Nephron progenitor cell (in vitro differentiated cells): ENCODE measurements around the gene LDAH.

Experiments used
- DNase-seq: peaks from one replicate; pipeline ENCODE4 v3.0.0; 2021
- H3K27ac Mint-ChIP-seq: 2 replicates; pipeline ENCODE4 v1.8.0; 2021; ENCODE audit warnings: mild to moderate bottlenecking, moderate library complexity, mixed read lengths
- H3K27me3 Mint-ChIP-seq: 2 replicates; pipeline ENCODE4 v1.8.0; 2021; ENCODE audit warnings: mild to moderate bottlenecking, low read depth, mixed read lengths; ENCODE audit not compliant: poor library complexity
- H3K36me3 Mint-ChIP-seq: 2 replicates; pipeline ENCODE4 v1.8.0; 2021; ENCODE audit warnings: low read depth, mixed read lengths
- H3K4me1 Mint-ChIP-seq: 2 replicates; pipeline ENCODE4 v1.8.0; 2021; ENCODE audit warnings: mixed read lengths
- H3K4me3 Mint-ChIP-seq: 2 replicates; pipeline ENCODE4 v1.8.0; 2021; ENCODE audit warnings: mild to moderate bottlenecking, moderate library complexity, mixed read lengths
- H3K9me3 Mint-ChIP-seq: 2 replicates; pipeline ENCODE4 v1.8.0; 2021; ENCODE audit warnings: mild to moderate bottlenecking, moderate library complexity, mixed read lengths
- CTCF ChIP-seq: fragments of 200-600 bp; sonication (generic); IDR thresholded peaks from 2 replicates; pipeline ENCODE4 v1.5.0; 2021; ENCODE audit warnings: antibody characterized with exemption

LDAH gene

GRCh38 chr2:20844246-20844645 lies 21.3 kb upstream of the LDAH start:
- no peaks in the 10 kb centered on the region for H3K4me1 Mint-ChIP-seq
- no peak for TF ChIP-seq CTCF
- H3K4me3 Mint-ChIP-seq: no peak overlapping the region
- H3K27me3 Mint-ChIP-seq: peaks cover 89% of the 10 kb centered on the region
- H3K27ac Mint-ChIP-seq: no peak overlapping the region
- peaks cover 1% of the 10 kb centered on the region for H3K9me3 Mint-ChIP-seq
- H3K36me3 Mint-ChIP-seq: no peaks in the 10 kb centered on the region
- DNase-seq: no peak

- no peak overlapping the region for H3K4me3 Mint-ChIP-seq
- TF ChIP-seq CTCF: no peak
- H3K4me1 Mint-ChIP-seq: no peaks in the 10 kb centered on the region
- peaks cover 73% of the 10 kb centered on the region for H3K27me3 Mint-ChIP-seq
- H3K36me3 Mint-ChIP-seq: no peaks in the 10 kb centered on the region
- DNase-seq: no peak
- no peak overlapping the region for H3K27ac Mint-ChIP-seq
- H3K9me3 Mint-ChIP-seq: peaks cover 4% of the 10 kb centered on the region
Measured at GRCh38 chr2:20839052-20839451, 16.2 kb upstream of the LDAH start.

- peaks cover 71% of the 10 kb centered on the region for H3K27me3 Mint-ChIP-seq
Measured at GRCh38 chr2:20838016-20838415, 15.1 kb upstream of the LDAH start.

GRCh38 chr2:20836521-20836920 lies 13.6 kb upstream of the LDAH start:
- Mint-ChIP-seq H3K36me3 (no peaks in the 10 kb centered on the region), H3K9me3 (peaks cover 4% of the 10 kb centered on the region), H3K4me1 (no peaks in the 10 kb centered on the region), H3K27me3 (peaks cover 65% of the 10 kb centered on the region), H3K27ac (no peak overlapping the region), H3K4me3 (no peak overlapping the region)
- no peak for DNase-seq
- TF ChIP-seq CTCF: no peak

More at GRCh38 chr2:20838016-20838415, 15.1 kb upstream of the LDAH start:
- no peak overlapping the region for H3K4me3 Mint-ChIP-seq
- no peaks in the 10 kb centered on the region for H3K4me1 Mint-ChIP-seq
- no peak for DNase-seq
- H3K36me3 Mint-ChIP-seq: no peaks in the 10 kb centered on the region
- TF ChIP-seq CTCF: no peak
- H3K27ac Mint-ChIP-seq: no peak overlapping the region
- peaks cover 4% of the 10 kb centered on the region for H3K9me3 Mint-ChIP-seq

- no peaks in the 10 kb centered on the region for H3K4me1 Mint-ChIP-seq
- H3K27me3 Mint-ChIP-seq: peaks cover 64% of the 10 kb centered on the region
- no peak for TF ChIP-seq CTCF
Measured at GRCh38 chr2:20834331-20834730, 11.4 kb upstream of the LDAH start.

GRCh38 chr2:20832606-20833005 lies 9.7 kb upstream of the LDAH start:
- Mint-ChIP-seq H3K27me3 (peaks cover 76% of the 10 kb centered on the region), H3K4me1 (no peaks in the 10 kb centered on the region), H3K27ac (no peak overlapping the region), H3K4me3 (no peak overlapping the region), H3K36me3 (no peaks in the 10 kb centered on the region), H3K9me3 (peaks cover 4% of the 10 kb centered on the region)
- DNase-seq: no peak
- TF ChIP-seq CTCF: no peak

More at GRCh38 chr2:20834331-20834730, 11.4 kb upstream of the LDAH start:
- Mint-ChIP-seq H3K9me3 (peaks cover 7% of the 10 kb centered on the region), H3K36me3 (no peaks in the 10 kb centered on the region), H3K27ac (no peak overlapping the region), H3K4me3 (no peak overlapping the region)
- DNase-seq: no peak
